Measurements from ENCODE around the gene FAM234B.
"Not testable (repeated sequence)": the region's sequence is repeated elsewhere in the genome, so short reads cannot be mapped to it uniquely, and the experiment has no call there.

- not testable (repeated sequence) for TF ChIP-seq CTCF (conservative IDR thresholded peaks at IDR 0.05; ENCODE audit: low read length); EZH2phosphoT487 (IDR thresholded peaks at IDR 0.05; ENCODE audit: borderline replicate concordance)
These were observed 8.8 kb upstream of the FAM234B start for GRCh38 chr12:13035335-13035734.
